HG02610 (cell line): ENCODE data around the gene KRTAP5-8.
"Not testable (repeated sequence)": the region's sequence is repeated elsewhere in the genome, so short reads cannot be mapped to it uniquely, and the experiment has no call there.

Experiments used
- ATAC-seq: cut with Tn5 transposase; IDR thresholded peaks from one replicate; pipeline ENCODE4 v1.9.1; 2021; ENCODE audit warnings: mild to moderate bottlenecking, moderate library complexity; ENCODE audit not compliant: unreplicated experiment

KRTAP5-8 gene, protein sequence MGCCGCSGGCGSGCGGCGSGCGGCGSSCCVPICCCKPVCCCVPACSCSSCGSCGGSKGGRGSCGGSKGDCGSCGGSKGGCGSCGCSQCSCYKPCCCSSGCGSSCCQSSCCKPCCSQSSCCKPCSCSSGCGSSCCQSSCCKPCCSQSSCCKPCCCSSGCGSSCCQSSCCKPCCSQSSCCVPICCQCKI

DNA sequence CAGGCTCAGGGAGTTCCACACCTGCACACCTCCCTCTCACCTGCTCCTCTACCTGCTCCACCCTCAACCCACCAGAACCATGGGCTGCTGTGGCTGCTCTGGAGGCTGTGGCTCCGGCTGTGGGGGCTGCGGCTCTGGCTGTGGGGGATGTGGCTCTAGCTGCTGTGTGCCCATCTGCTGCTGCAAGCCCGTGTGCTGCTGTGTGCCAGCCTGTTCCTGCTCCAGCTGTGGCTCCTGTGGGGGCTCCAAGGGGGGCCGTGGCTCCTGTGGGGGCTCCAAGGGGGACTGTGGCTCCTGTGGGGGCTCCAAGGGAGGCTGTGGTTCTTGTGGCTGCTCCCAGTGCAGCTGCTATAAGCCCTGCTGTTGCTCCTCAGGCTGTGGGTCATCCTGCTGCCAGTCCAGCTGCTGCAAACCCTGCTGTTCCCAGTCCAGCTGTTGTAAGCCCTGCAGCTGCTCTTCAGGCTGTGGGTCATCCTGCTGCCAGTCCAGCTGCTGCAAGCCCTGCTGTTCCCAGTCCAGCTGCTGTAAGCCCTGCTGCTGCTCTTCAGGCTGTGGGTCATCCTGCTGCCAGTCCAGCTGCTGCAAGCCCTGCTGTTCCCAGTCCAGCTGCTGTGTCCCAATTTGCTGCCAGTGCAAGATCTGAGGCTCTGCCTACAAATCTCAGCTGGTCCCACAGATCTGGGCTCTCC lies at the start of gene KRTAP5-8:
KRTAP5-8 (plus strand) TSS at position 49 of the 689 bp plus-strand sequence; CDS start at position 80, 31 bp downstream.
- ATAC-seq: not testable (repeated sequence)

DNA sequence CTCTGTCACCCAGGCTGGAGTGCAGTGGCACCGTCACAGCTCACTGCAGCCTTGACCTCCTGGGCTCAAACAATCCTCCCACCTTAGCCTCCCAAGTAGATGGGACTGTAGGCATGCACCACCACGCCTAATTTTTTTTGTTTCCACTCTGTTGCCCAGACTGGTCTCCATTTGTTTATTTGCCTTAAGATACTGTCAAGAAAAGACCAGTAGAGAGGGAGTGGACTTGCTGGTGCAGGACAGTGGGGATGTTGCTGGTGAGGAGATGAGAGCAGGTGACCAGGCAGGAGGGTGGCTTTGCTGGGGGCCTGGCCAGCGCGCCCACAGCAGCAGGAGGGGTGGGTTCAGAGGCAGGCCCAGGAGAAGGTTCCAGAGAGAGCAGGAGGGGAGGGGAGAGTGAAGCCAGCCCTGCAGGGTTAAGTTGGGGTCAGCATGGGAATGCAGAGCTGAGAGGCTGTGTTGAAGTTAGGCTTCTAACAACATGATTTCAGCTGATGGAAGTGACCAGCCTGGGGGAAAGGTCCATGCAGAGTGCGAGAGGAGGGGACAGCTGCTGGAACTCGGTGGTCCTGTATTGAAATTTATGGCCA lies 49.0 kb upstream of the KRTAP5-8 start:
- no peak for ATAC-seq

DNA sequence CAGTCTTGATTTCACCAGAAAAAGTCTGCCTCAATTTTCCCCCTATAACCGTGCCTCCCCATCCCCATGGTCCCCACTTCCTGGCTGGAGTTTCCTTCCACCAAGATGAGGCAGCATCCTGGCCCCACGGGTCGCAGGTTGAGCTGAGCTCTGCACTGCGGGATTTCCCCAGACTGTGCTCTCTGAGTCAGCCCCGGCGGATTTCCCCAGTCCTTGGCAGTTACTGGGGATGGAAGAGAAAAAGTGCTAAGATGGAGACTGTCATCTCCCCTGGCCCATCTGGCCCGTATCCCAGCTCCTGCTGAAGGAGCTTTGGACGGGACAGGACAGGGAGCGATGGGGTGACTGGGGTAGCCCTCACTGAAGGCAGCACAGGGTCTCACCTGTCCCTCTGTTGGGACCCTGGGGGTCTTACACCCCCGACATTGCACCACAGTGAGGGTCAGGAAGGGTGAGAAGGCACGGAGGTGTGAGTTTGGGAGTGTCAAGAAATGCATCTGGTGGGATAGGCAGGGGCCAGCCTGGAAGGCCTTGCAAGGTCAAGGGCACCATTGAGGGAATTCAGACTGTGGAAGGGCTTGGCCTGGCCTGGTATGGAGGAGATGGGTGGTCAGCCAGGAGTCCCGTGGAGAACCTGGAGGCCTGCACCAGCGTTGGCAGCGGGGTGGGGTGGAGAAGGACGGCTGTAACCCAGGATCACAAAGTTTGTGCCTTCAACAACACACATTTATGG lies 48.3 kb upstream of the KRTAP5-8 start:
- ATAC-seq: peak; percentile 73

DNA sequence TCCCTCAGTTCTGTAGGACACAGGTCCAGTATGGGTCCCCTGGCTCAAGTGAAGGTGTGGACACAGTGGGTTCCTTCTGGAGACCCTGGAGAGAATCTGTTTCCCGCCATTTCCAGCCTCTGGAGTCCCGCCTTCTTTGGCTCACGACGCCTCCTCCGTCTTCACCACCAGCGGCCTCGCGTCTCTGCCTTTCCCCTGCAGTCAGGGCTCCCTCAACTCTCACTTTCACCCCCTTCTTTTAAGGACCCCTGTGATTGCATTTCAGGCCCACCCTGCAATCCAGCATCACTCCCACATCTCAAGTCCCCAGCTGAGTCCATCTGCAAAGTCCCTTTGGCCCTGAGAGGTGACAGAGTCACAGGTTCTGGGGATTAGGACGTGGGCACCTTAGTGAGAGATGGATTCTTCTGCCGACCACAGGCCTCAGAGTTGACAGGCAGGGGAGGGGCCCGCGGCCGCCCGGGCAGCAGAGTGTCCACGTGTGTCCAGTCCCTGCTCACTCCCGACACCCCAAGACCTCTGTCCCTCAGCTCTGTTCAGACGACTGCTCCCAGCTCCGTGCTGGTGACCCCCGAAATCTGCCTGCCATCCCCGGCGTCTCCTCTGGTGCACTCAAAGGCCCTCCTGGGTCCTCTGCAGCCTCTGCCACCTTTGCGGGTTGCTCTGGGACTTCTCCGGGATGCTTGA lies 47.6 kb upstream of the KRTAP5-8 start:
- no peak for ATAC-seq

DNA sequence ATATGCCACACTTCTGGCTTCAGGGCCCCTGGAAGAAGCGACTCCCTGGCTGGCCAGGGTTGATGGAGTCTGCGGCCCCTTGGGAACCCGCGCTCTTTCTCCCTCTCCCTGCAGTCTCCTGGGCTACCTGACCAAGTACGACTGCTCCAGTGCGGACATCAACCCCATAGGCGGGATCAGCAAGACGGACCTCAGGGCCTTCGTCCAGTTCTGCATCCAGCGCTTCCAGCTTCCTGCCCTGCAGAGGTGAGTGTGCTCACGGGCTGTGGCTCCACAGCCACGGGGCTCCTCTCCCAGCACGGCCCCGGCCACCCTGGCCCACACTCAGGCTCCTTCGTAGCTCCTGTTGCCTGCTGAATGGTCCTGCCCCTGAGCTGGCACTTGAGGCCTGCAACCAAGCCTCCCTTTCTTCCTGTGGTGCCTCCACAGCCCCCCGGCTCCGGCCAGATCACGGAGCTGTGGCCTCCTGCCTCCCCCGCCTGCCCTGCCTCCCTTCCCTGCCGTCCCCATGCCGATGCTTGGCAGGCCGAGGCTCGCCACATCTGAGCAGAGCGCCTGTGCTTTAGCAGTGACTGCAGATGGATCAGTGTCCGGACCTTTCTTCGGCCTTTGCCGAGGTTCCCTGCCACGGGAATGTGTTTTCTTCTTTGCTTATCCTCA lies 47.0 kb upstream of the KRTAP5-8 start:
- no peak for ATAC-seq

DNA sequence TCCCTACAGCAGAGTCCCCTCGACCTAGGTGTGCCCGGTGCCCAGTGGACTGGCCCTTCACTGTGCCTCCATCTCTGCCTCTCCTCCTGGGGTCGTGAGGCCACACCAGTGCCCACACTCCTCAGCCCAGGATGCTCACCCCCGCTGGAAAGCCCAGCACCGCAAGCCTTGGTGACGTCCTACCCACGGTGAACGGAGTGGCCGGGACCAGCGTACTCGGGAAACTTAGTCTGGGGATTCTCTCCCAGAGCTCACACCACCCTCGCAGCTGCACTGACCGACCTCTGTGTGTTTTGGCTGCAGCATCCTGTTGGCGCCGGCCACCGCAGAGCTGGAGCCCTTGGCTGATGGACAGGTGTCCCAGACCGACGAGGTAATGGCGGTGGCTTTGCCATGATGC lies 46.3 kb upstream of the KRTAP5-8 start:
- no peak for ATAC-seq

DNA sequence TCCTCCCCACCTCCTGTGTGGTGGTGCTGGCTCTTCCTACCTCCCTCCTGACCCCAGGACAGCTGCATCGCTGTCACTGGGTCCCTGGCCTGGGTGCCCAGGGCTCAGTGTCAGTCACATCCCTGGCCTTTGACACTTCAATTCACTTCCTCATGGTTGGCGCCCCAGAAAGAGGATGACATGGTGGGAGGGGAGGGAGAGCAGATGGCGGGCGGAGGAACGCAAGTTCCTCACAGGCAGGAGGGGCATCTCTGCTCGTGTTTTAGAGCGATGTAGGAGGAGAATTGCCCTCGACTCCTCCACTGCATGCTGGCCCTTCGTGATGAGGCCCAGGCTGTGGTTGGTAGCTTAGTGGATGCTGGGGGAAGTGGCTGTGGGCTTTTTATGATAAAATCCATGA lies 45.9 kb upstream of the KRTAP5-8 start:
- no peak for ATAC-seq

DNA sequence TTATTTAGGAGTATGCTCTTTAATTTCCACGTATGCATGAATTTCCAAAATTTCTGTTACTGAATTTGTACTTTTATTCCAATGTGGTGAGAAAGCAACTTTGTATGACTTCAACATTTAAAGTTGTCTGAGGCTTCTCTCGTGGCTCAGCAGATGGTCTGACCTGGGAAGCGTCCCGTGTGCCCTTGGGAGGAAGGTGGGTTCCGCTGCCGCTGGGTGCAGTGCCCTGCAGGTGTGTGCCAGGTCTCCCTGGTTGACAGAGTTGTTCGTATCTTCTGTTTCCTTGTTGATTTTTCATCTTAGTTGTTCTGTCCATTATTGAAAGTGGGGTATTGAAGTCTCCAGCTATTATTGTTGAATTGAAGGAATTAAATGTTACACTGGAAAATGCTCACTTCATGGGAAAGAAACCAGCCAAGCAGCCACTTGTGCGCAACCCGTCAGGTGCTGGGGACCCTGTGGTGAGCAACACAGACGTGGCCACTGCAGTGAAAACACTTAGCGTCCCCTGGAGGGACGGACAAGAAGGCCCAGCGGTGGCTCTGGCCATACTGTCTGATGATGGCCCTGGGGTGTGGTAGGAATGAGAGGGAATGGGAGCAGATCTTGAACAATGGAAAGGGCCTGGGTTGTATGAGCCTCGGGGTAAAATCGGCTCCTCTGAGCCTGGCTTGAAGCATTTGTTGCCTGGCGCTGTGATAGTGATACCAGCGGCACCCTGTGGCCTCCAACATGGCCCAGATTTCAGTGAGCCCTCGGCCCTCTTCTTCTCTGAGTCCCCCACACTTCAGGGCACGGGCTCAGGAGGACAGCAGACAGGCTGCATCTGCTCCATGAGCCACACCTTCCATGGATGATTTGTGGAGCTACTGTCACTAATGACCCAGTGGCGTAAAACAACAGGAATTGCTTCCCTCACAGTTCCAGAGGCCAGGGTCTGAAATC lies 42.3 kb upstream of the KRTAP5-8 start:
- no peak for ATAC-seq

DNA sequence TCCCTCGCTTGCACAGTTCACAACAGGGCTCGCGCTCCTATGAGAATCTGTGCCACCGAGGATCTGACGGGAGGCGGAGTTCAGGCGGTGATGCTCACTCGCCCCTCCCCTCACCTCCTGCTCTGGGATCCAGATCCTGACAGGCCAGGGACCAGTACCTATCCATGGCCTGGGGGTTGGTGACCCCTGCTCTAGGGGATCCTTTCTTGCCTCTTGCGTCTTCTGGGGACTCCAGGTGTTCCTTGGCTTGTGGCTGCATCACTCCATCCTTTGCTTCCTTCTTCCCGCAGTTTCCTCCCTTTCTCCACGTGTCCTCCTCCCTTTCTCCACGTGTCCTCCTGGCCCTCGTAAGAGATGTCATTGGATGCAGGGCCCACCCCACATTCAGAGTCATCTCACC lies 41.4 kb upstream of the KRTAP5-8 start:
- no peak for ATAC-seq

DNA sequence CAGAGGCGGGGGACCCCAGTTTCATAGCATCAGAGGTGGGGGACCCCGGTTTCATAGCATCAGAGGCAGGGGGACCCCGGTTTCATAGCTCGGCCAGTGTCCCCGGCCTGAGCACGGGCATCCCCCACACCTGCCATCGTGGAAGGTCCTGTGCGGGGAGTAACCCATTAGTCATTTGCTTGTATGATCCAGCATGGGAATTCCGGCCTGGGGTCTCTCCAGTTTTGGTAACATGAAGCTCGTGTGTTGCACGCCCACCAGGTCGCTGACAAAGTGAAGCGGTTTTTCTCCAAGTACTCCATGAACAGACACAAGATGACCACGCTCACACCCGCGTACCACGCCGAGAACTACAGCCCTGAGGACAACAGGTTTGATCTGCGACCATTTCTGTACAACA lies 39.7 kb upstream of the KRTAP5-8 start:
- ATAC-seq: no peak

DNA sequence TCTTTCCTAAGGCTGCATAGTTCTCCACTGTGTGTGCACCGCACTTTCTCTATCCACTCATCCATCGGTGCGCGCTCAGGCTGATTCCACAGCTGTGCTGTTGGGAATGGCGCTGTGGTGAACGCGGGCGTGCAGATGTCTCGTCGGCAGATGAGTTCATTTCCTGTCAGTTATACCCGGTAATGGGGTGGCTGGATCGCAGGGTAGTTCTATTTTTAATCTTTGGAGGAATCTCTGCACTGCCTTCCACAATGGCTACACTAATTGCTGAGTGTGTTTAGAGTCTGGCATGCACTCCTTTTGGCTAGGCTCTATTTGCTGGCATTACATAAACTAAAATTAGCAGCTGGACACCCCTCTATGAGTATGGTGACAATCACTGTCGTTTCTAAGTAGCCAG lies 38.7 kb upstream of the KRTAP5-8 start:
- no peak for ATAC-seq

DNA sequence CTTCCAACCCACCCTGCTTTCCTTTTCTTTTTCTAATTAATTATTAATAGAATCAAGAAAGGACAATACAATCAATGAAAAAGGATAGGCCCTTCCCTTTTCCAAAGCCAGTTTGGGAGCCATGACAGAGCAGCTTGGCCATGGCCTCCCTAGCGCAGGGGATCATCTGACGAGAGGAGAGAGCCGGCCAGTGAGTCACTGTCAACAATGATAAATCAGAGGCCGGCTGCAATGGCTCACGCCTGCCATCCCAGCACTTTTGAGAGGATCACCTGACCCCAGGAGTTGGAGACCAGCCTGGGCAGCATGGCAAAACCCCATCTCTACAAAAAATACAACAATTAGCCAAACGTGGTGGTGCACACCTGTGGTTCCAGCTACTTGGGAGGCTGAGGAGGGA lies 38.3 kb upstream of the KRTAP5-8 start:
- ATAC-seq: no peak

DNA sequence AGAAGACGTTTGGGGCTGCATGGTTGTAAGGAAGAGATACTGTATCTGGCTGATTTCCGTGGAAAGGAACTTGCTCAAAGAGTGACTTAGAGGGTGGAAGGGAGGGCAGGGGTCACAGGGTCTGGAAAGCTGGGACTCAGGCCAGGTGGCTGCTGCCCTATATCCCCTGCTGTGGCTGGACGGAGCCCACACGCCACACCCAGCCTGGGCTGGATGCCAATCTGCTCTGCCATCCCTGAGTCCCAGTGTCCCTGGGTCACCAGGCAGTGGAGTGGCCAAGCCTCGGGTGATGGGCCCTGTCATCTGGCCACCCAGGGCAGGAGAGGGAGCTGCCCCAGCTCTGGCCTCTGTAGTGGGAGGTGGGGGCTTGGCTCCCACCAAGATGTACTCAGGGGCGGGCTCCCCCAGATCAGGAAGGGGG lies 37.2 kb upstream of the KRTAP5-8 start:
- no peak for ATAC-seq

DNA sequence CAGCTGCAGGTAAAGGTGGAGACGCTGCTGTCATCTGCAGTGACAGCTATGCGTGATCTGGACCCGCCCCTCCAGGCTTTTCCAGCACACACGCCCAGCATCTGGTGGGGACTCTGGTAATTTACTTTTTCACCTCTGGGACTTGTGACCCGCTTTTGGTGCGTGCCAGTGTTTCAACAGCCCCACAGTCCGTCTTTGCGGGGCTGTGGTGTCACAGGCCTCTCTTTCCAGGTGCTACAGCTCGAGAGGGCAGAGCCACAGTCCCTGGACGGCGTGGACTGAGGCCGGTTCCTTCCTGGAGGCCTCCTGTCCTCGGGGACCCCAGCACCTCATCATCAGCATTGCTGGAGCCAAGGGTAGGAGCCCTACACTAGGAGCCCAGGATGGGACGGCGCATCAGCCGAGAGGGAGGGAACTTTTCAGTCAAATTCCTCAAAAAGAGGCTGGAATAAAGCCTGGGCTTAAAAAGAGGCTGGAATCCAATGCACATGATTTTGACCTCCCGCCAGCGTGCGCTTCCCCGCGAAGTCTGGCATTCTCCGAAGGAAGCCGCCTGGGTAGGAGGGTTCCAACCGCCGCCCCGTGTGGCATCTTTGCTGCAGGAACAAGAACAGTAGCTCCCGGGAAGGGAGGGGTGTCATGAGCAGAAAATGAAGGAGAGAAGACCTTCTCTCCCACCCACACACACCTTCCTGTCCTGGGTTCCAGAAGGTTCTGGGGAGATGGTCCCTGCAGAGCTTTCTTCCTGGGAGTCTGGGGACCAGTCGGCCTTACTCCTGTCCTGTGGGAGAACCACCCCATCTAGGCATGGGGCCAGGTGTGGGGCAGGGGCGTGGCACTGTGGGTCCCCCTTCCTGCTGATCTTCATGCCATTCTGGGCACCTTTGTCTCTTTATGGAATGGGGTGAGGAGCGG lies 36.5 kb upstream of the KRTAP5-8 start:
- ATAC-seq: no peak

DNA sequence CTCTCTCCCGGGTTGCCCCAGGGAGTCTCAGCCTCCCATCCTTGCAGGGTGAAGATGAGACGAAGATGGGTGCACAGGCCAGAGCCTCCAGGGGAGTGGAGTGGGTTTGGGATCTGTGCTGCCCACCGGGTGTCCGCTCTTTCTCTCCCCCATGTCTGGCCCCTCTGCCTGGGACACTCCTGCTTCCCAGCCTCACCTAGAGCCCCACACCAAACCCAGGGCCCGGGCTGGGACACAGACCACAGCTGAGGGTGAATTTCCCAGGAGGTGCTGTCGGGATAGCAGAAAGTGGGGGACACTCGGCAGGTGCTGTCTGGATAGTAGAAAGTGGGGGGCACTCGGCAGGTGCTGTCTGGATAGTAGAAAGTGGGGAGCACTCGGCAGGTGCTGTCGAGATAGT lies 35.8 kb upstream of the KRTAP5-8 start:
- ATAC-seq: no peak

DNA sequence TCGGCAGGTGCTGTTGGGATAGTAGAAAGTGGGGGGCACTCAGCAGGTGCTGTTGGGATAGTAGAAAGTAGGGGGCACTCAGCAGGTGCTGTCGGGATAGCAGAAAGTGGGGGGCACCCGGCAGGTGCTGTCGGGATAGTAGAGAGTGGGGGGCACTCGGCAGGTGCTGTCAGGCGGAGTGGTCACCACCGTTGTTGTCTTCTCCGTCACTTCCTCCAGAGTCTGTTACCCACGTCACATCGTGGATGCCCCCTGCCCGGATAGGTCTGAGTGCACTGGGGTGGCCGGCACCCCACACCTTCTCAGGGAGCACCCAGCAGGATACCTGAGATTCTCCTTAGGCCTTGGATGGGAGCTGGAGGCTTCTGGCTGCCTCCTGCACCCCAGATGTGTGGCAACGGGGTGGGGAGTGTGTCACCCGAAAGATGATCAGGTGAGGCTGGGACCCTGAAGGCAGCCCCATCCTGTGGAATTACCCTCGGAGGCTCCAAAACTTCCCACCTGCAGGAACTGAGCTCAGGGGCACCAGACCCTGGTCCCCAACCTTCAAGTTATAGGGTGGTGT lies 34.9 kb upstream of the KRTAP5-8 start:
- ATAC-seq: no peak

DNA sequence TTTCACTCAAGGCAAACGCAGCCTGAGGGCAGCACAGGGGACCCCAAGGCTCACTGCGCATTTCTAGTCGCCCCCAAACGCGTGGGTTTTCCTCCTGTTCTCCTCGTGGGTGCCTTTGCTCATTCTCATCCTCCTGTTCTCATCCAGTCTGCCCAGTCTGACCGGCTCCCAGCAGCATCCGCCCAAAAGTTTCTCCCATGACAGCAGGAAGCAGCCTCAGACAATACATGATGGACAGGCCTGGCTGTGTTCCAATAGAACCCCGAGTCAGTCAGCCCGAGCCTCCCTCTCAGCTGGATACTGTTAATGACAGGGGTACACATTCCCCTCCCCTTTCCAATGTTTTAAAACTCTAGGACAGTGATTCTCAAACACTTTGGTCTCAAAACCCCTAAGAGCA lies 33.3 kb upstream of the KRTAP5-8 start:
- ATAC-seq: no peak

DNA sequence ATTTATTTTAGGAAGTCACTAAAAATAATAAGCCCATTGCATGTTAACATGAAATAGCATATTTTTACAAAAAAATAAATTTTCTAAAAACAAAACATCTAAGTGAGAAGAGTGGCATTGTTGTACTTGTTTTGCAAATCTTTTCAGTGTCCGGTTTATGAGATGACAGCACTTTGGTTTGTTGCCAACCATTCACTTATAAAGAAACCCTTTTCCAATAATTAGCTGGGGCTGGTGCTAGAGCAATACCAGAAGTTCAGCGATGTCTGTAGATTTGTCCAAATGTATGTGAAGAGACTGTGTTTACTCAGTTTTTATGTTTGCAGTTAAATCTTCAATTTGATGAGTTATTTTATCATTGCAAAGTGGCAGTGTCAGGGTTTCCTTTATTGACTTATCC lies 32.8 kb upstream of the KRTAP5-8 start:
- ATAC-seq: no peak
